ENCODE results near the gene P4HB.

The P4HB gene

GRCh38 chr17:81843713-81844326 is 16.5 kb downstream of the P4HB start:
- Histone ChIP-seq H4K8ac (ENCODE audit: low read depth, low read length) (no peak overlapping the region), H3K27me3 (ENCODE audit: insufficient read depth, low read length, poor library complexity) (no peaks in the 10 kb centered on the region), H2BK5ac (ENCODE audit: low read length) (no peak overlapping the region), H3K56ac (ENCODE audit: low read length) (no peak overlapping the region), H4K5ac (ENCODE audit: low read length) (no peak overlapping the region), H2BK120ac (ENCODE audit: low read depth, low read length) (no peak overlapping the region), H3K18ac (ENCODE audit: low read length) (no peak overlapping the region), H3K27ac (ENCODE audit: low read depth, low read length) (no peak overlapping the region), H3K4me3 (ENCODE audit: low read length) (no peak overlapping the region), H3K79me2 (ENCODE audit: control insufficient read depth, insufficient read depth, low read length) (no peaks in the 10 kb centered on the region), H3K36me3 (ENCODE audit: control insufficient read depth, insufficient read depth, low read length) (peaks cover 23% of the 10 kb centered on the region), H3K23ac (ENCODE audit: low read length) (no peak overlapping the region), H3K79me1 (ENCODE audit: low read length) (no peaks in the 10 kb centered on the region), H2AK5ac (ENCODE audit: low read length) (no peak overlapping the region), H2BK15ac (replicated peaks; ENCODE audit: low read depth) (no peak overlapping the region), H3K4ac (ENCODE audit: low read depth, low read length) (no peak overlapping the region), H3K9ac (ENCODE audit: low read length) (no peak overlapping the region), H3K4me1 (ENCODE audit: control insufficient read depth, low read depth, low read length) (no peaks in the 10 kb centered on the region), H3K4me2 (ENCODE audit: low read length) (no peak overlapping the region)
- DNase-seq, result no peak
- WGBS (ENCODE audit: extremely low coverage, insufficient coverage, low lambda C conversion rate), result no CpG with 5 or more reads among the region's 30 CpGs

GRCh38 chr17:81842725-81843504 is 17.4 kb downstream of the P4HB start:
- no peak for DNase-seq

GRCh38 chr17:81842378-81842724 is 18.0 kb downstream of the P4HB start:
- Histone ChIP-seq H3K4ac (ENCODE audit: low read depth, low read length) (no peak overlapping the region), H3K4me3 (ENCODE audit: low read length) (no peak overlapping the region), H4K5ac (ENCODE audit: low read length) (no peak overlapping the region), H3K9ac (ENCODE audit: low read length) (no peak overlapping the region), H3K79me2 (ENCODE audit: control insufficient read depth, insufficient read depth, low read length) (no peaks in the 10 kb centered on the region), H3K18ac (ENCODE audit: low read length) (no peak overlapping the region), H3K23ac (ENCODE audit: low read length) (no peak overlapping the region), H2BK5ac (ENCODE audit: low read length) (no peak overlapping the region), H2AK5ac (ENCODE audit: low read length) (no peak overlapping the region), H3K4me1 (ENCODE audit: control insufficient read depth, low read depth, low read length) (no peaks in the 10 kb centered on the region), H3K27me3 (ENCODE audit: insufficient read depth, low read length, poor library complexity) (no peaks in the 10 kb centered on the region), H2BK120ac (ENCODE audit: low read depth, low read length) (no peak overlapping the region), H3K56ac (ENCODE audit: low read length) (no peak overlapping the region), H4K8ac (ENCODE audit: low read depth, low read length) (no peak overlapping the region), H3K79me1 (ENCODE audit: low read length) (no peaks in the 10 kb centered on the region), H3K4me2 (ENCODE audit: low read length) (no peak overlapping the region), H2BK15ac (replicated peaks; ENCODE audit: low read depth) (no peak overlapping the region), H3K27ac (ENCODE audit: low read depth, low read length) (no peak overlapping the region), H3K36me3 (ENCODE audit: control insufficient read depth, insufficient read depth, low read length) (peaks cover 22% of the 10 kb centered on the region)
- no CpG with 5 or more reads among the region's 11 CpGs for WGBS (ENCODE audit: extremely low coverage, insufficient coverage, low lambda C conversion rate)
- DNase-seq, result no peak

More at GRCh38 chr17:81842725-81843504, 17.4 kb downstream of the P4HB start:
- no peak overlapping the region for H4K8ac ChIP-seq (ENCODE audit: low read depth, low read length)
- H3K4me3 ChIP-seq (ENCODE audit: low read length), result no peak overlapping the region
- no peak overlapping the region for H4K5ac ChIP-seq (ENCODE audit: low read length)
- H3K18ac ChIP-seq (ENCODE audit: low read length), result no peak overlapping the region
- H3K23ac ChIP-seq (ENCODE audit: low read length), result no peak overlapping the region
- H3K4me1 ChIP-seq (ENCODE audit: control insufficient read depth, low read depth, low read length), result no peaks in the 10 kb centered on the region
- H2BK5ac ChIP-seq (ENCODE audit: low read length), result no peak overlapping the region
- H3K4me2 ChIP-seq (ENCODE audit: low read length), result no peak overlapping the region
- no peaks in the 10 kb centered on the region for H3K79me1 ChIP-seq (ENCODE audit: low read length)
- no peaks in the 10 kb centered on the region for H3K27me3 ChIP-seq (ENCODE audit: insufficient read depth, low read length, poor library complexity)
- H3K27ac ChIP-seq (ENCODE audit: low read depth, low read length), result no peak overlapping the region
- H3K36me3 ChIP-seq (ENCODE audit: control insufficient read depth, insufficient read depth, low read length), result peaks cover 23% of the 10 kb centered on the region
- H2BK120ac ChIP-seq (ENCODE audit: low read depth, low read length), result no peak overlapping the region
- no peak overlapping the region for H2BK15ac ChIP-seq (replicated peaks; ENCODE audit: low read depth)
- H3K9ac ChIP-seq (ENCODE audit: low read length), result no peak overlapping the region
- no peak overlapping the region for H2AK5ac ChIP-seq (ENCODE audit: low read length)
- no CpG with 5 or more reads among the region's 21 CpGs for WGBS (ENCODE audit: extremely low coverage, insufficient coverage, low lambda C conversion rate)
- no peak overlapping the region for H3K4ac ChIP-seq (ENCODE audit: low read depth, low read length)
- no peaks in the 10 kb centered on the region for H3K79me2 ChIP-seq (ENCODE audit: control insufficient read depth, insufficient read depth, low read length)
- H3K56ac ChIP-seq (ENCODE audit: low read length), result no peak overlapping the region

GRCh38 chr17:81841866-81842265 is 18.5 kb downstream of the P4HB start:
- no peak overlapping the region for H4K5ac ChIP-seq (ENCODE audit: low read length)
- H3K4me1 ChIP-seq (ENCODE audit: control insufficient read depth, low read depth, low read length), result no peaks in the 10 kb centered on the region
- no peaks in the 10 kb centered on the region for H3K79me1 ChIP-seq (ENCODE audit: low read length)
- H3K4ac ChIP-seq (ENCODE audit: low read depth, low read length), result no peak overlapping the region
- H3K56ac ChIP-seq (ENCODE audit: low read length), result no peak overlapping the region
- H3K4me3 ChIP-seq (ENCODE audit: low read length), result no peak overlapping the region
- H3K27me3 ChIP-seq (ENCODE audit: insufficient read depth, low read length, poor library complexity), result no peaks in the 10 kb centered on the region
- no peak overlapping the region for H3K4me2 ChIP-seq (ENCODE audit: low read length)
- H3K79me2 ChIP-seq (ENCODE audit: control insufficient read depth, insufficient read depth, low read length), result no peaks in the 10 kb centered on the region
- H3K23ac ChIP-seq (ENCODE audit: low read length), result no peak overlapping the region
- no peak overlapping the region for H2AK5ac ChIP-seq (ENCODE audit: low read length)
- no CpG with 5 or more reads among the region's 15 CpGs for WGBS (ENCODE audit: extremely low coverage, insufficient coverage, low lambda C conversion rate)
- no peak overlapping the region for H2BK15ac ChIP-seq (replicated peaks; ENCODE audit: low read depth)
- H2BK120ac ChIP-seq (ENCODE audit: low read depth, low read length), result no peak overlapping the region
- H3K18ac ChIP-seq (ENCODE audit: low read length), result no peak overlapping the region
- peaks cover 18% of the 10 kb centered on the region for H3K36me3 ChIP-seq (ENCODE audit: control insufficient read depth, insufficient read depth, low read length)
- H3K9ac ChIP-seq (ENCODE audit: low read length), result no peak overlapping the region
- H3K27ac ChIP-seq (ENCODE audit: low read depth, low read length), result no peak overlapping the region
- DNase-seq, result no peak
- H4K8ac ChIP-seq (ENCODE audit: low read depth, low read length), result no peak overlapping the region
- no peak overlapping the region for H2BK5ac ChIP-seq (ENCODE audit: low read length)

GRCh38 chr17:81840826-81841778 is 19.2 kb downstream of the P4HB start:
- Histone ChIP-seq H3K4ac (ENCODE audit: low read depth, low read length) (no peak overlapping the region), H4K5ac (ENCODE audit: low read length) (no peak overlapping the region), H3K9ac (ENCODE audit: low read length) (no peak overlapping the region), H3K18ac (ENCODE audit: low read length) (no peak overlapping the region), H3K79me1 (ENCODE audit: low read length) (no peaks in the 10 kb centered on the region), H2BK5ac (ENCODE audit: low read length) (no peak overlapping the region), H3K4me1 (ENCODE audit: control insufficient read depth, low read depth, low read length) (no peaks in the 10 kb centered on the region), H4K8ac (ENCODE audit: low read depth, low read length) (no peak overlapping the region), H3K4me3 (ENCODE audit: low read length) (no peak overlapping the region), H3K56ac (ENCODE audit: low read length) (no peak overlapping the region), H2BK15ac (replicated peaks; ENCODE audit: low read depth) (no peak overlapping the region), H3K23ac (ENCODE audit: low read length) (no peak overlapping the region), H2BK120ac (ENCODE audit: low read depth, low read length) (no peak overlapping the region), H3K79me2 (ENCODE audit: control insufficient read depth, insufficient read depth, low read length) (no peaks in the 10 kb centered on the region), H3K27ac (ENCODE audit: low read depth, low read length) (no peak overlapping the region), H3K4me2 (ENCODE audit: low read length) (no peak overlapping the region), H2AK5ac (ENCODE audit: low read length) (no peak overlapping the region), H3K27me3 (ENCODE audit: insufficient read depth, low read length, poor library complexity) (no peaks in the 10 kb centered on the region), H3K36me3 (ENCODE audit: control insufficient read depth, insufficient read depth, low read length) (peaks cover 12% of the 10 kb centered on the region)
- WGBS (ENCODE audit: extremely low coverage, insufficient coverage, low lambda C conversion rate), result no CpG with 5 or more reads among the region's 40 CpGs
- no peak for DNase-seq

Data from mesendoderm (in vitro differentiated cells).